Osteocyte (in vitro differentiated cells): ENCODE data around the gene CALCOCO1. TPM values are rescaled to one million over a fixed set of nuclear protein-coding genes. Genes with fewer than 3 reads are reported as not detected.

Source experiments
- DNase-seq: peaks from one replicate; pipeline ENCODE4 v3.0.0; 2021; ENCODE audit warnings: mixed read lengths; ENCODE audit not compliant: unreplicated experiment; ENCODE audit errors: extremely low spot score
- H3K27ac Mint-ChIP-seq: one replicate; pipeline ENCODE4 v1.8.0; 2021; ENCODE audit warnings: mild to moderate bottlenecking, mixed read lengths; ENCODE audit not compliant: unreplicated experiment
- H3K27me3 Mint-ChIP-seq: one replicate; pipeline ENCODE4 v1.8.0; 2021; ENCODE audit warnings: mixed read lengths; ENCODE audit not compliant: unreplicated experiment
- H3K36me3 Mint-ChIP-seq: one replicate; pipeline ENCODE4 v1.8.0; 2021; ENCODE audit warnings: mixed read lengths; ENCODE audit not compliant: unreplicated experiment
- H3K4me1 Mint-ChIP-seq: one replicate; pipeline ENCODE4 v1.8.0; 2021; ENCODE audit warnings: mixed read lengths; ENCODE audit not compliant: unreplicated experiment
- H3K4me3 Mint-ChIP-seq: one replicate; pipeline ENCODE4 v1.8.0; 2021; ENCODE audit warnings: mild to moderate bottlenecking, moderate library complexity, mixed read lengths; ENCODE audit not compliant: unreplicated experiment
- H3K9me3 Mint-ChIP-seq: one replicate; pipeline ENCODE4 v1.8.0; 2021; ENCODE audit warnings: mixed read lengths; ENCODE audit not compliant: unreplicated experiment
- total RNA-seq: library from RNA; stranded (reverse); gene quantifications from 2 replicates; pipeline ENCODE4 v1.2.1, GENCODE V29; 2021
- TF ChIP-seq, protein P1 (sequence below): fragments of 200-600 bp; sonication (generic); IDR thresholded peaks from 2 replicates; pipeline ENCODE4 v1.5.0; 2021; ENCODE audit warnings: antibody characterized with exemption, mild to moderate bottlenecking, moderate library complexity

CALCOCO1 gene
- total RNA-seq, 1 donor from 2014 or later: 198 TPM

DNA sequence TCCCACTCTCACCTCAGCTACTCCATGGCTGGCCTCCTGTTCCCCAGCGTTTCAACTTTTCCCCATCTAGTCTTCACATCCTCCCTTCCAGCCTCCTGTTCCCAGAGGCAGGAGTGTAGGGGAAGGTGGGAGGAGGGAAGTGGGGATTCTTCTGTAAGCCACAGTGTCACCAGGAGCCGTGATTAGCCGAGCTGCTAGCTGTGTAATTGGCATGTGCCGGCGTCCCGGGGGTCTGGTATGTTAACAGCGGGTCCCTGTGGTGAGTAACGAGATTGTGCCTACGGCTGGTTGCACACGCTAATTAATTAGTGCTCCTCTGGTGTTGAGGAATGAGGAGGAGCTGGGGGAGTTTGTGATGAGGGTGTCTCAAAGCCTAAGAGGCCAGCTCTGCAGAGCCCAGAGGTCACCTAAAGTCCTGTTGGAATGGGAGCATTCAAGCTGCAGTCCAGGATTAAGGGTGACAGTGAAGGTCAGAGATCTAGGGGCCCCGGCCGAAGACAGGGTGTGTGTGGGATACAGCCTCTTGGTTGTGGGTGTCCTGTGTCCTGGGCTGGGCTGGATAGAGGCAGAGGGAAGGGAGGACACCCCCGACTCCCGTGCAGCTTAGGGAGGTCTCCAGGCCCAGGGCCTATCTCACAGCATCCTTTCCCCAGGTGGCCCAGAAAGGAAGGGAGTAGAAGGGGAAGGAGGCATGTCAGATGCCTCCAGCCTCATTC, 10.0 kb upstream of the CALCOCO1 start:
- H3K4me3 Mint-ChIP-seq: no peak overlapping the region
- H3K9me3 Mint-ChIP-seq: no peaks in the 10 kb centered on the region
- no peaks in the 10 kb centered on the region for H3K36me3 Mint-ChIP-seq
- H3K27me3 Mint-ChIP-seq: peaks cover 61% of the 10 kb centered on the region
- H3K4me1 Mint-ChIP-seq: peaks cover 19% of the 10 kb centered on the region
- DNase-seq: no peak
- TF ChIP-seq, protein P1, sequence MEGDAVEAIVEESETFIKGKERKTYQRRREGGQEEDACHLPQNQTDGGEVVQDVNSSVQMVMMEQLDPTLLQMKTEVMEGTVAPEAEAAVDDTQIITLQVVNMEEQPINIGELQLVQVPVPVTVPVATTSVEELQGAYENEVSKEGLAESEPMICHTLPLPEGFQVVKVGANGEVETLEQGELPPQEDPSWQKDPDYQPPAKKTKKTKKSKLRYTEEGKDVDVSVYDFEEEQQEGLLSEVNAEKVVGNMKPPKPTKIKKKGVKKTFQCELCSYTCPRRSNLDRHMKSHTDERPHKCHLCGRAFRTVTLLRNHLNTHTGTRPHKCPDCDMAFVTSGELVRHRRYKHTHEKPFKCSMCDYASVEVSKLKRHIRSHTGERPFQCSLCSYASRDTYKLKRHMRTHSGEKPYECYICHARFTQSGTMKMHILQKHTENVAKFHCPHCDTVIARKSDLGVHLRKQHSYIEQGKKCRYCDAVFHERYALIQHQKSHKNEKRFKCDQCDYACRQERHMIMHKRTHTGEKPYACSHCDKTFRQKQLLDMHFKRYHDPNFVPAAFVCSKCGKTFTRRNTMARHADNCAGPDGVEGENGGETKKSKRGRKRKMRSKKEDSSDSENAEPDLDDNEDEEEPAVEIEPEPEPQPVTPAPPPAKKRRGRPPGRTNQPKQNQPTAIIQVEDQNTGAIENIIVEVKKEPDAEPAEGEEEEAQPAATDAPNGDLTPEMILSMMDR: no peak
- no peak overlapping the region for H3K27ac Mint-ChIP-seq

DNA sequence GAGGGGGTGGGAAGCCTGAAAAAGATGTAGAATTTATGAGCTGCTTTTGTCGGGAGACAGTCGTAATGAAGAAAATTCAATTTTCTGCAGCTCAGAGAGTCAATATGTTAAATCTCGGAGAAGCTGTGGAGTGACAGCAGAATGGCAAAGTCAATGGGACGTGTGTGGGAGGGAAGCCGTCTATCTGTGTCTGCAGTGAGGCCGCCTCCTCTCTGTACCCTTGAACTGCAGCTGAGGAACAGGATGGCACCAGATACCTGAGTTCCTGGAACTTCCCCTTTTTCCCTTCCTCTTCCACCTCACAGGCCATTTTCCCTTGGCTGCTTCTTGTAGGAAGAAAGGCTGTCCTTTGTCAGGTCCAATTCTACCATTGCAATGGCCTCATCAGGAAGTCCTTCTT, 9.3 kb upstream of the CALCOCO1 start:
- no peak for DNase-seq
- H3K27ac Mint-ChIP-seq: no peak overlapping the region
- H3K4me3 Mint-ChIP-seq: no peak overlapping the region
- peaks cover 22% of the 10 kb centered on the region for H3K4me1 Mint-ChIP-seq
- no peaks in the 10 kb centered on the region for H3K9me3 Mint-ChIP-seq
- TF ChIP-seq, protein P1: no peak
- H3K27me3 Mint-ChIP-seq: peaks cover 58% of the 10 kb centered on the region
- no peaks in the 10 kb centered on the region for H3K36me3 Mint-ChIP-seq

DNA sequence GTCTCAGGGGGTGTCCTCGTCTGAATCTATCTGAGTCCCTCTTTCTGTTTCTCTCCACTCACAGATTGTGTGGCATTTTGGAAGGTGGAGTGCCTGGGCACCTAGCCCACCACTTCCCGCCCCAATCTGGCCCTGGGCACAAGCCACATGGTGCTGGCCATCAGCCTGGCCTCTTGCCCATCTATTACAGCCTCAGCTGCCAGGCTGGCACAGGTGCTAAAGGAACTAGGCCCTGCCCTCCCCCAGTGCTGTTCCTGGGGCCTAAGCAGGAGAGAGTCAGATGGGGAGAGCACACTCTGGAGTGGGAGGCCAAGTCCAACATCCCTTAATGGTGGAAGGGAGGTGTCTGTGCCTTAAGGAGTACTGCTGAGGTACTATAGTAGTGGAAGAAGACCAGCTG, 8.3 kb upstream of the CALCOCO1 start:
- DNase-seq: no peak
- Mint-ChIP-seq H3K4me3 (no peak overlapping the region), H3K4me1 (peaks cover 22% of the 10 kb centered on the region), H3K27ac (no peak overlapping the region), H3K9me3 (no peaks in the 10 kb centered on the region), H3K36me3 (no peaks in the 10 kb centered on the region), H3K27me3 (peaks cover 66% of the 10 kb centered on the region)
- TF ChIP-seq, protein P1: no peak

DNA sequence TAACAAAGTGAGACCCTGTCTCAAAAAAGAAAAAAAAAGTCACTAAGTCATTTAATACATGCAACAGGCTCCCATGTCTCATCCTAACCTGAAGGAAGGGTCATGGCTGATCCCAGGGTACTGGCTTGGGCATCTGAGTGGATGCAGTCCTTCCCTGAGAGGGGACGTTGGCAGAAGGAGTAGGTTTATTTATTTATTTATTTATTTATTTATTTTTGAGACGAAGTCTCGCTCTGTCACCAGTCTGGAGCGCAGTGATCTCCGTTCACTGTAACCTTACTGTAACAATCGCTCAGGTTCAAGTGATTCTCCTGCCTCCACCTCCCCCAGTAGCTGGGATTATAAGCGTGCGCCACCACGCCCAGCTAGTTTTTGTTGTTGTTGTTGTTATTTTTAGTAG, 7.2 kb upstream of the CALCOCO1 start:
- Mint-ChIP-seq H3K27me3 (peaks cover 63% of the 10 kb centered on the region), H3K9me3 (no peaks in the 10 kb centered on the region), H3K4me1 (peaks cover 19% of the 10 kb centered on the region), H3K4me3 (no peak overlapping the region), H3K36me3 (no peaks in the 10 kb centered on the region), H3K27ac (no peak overlapping the region)
- TF ChIP-seq, protein P1: no peak
- DNase-seq: no peak

DNA sequence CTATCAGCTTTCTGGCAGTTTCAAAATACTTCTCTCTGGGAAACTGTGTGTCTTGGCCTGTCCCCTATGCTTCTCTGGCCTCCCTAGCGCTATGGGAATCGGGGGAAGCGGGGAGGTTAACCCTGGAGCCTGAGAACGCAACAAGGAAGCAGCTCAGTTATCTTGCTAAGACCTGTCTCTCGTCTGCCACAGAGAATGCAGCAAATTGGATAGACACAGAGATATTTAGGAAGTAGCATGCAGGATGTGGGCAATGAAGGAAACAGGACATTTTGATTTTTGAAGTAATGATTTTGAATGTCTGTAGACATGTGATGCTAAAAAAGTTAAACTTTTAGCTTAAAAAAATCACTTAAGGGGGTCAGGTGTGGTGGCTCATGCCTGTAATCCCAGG, 6.6 kb upstream of the CALCOCO1 start:
- no peaks in the 10 kb centered on the region for H3K36me3 Mint-ChIP-seq
- no peak overlapping the region for H3K27ac Mint-ChIP-seq
- H3K4me1 Mint-ChIP-seq: peaks cover 15% of the 10 kb centered on the region
- no peaks in the 10 kb centered on the region for H3K9me3 Mint-ChIP-seq
- DNase-seq: no peak
- peaks cover 57% of the 10 kb centered on the region for H3K27me3 Mint-ChIP-seq
- TF ChIP-seq, protein P1: no peak
- H3K4me3 Mint-ChIP-seq: no peak overlapping the region
